Smooth muscle cell (in vitro differentiated cells): ENCODE results near the gene CAMK2B. TPM values are rescaled to one million over a fixed set of nuclear protein-coding genes. Genes with fewer than 3 reads are reported as not detected.

ENCODE experiments used
- DNase-seq: peaks from one replicate; lab custom pipeline; 2025; ENCODE audit not compliant: unreplicated experiment; lab: John Stamatoyannopoulos, UW
- H2AFZ ChIP-seq: fragments of 200-600 bp; sonication (generic); 2 replicates; pipeline ENCODE4 v1.6.0; 2016; ENCODE audit warnings: antibody characterized with exemption, low read depth, mild to moderate bottlenecking
- H3F3A ChIP-seq: fragments of 200-600 bp; sonication (generic); 2 replicates; pipeline ENCODE4 v1.6.0; 2017; ENCODE audit warnings: antibody characterized with exemption, low read depth
- H3K27ac ChIP-seq: fragments of 200-600 bp; sonication (generic); 2 replicates; pipeline ENCODE4 v1.5.1; 2016; ENCODE audit warnings: low read depth, mild to moderate bottlenecking
- H3K27me3 ChIP-seq: fragments of 200-600 bp; sonication (generic); 2 replicates; pipeline ENCODE4 v1.6.1; 2016; ENCODE audit warnings: low read depth, mild to moderate bottlenecking
- H3K36me3 ChIP-seq: fragments of 200-600 bp; sonication (generic); 2 replicates; pipeline ENCODE4 v1.5.1; 2016; ENCODE audit warnings: low read depth
- H3K4me1 ChIP-seq: fragments of 200-600 bp; sonication (generic); 2 replicates; pipeline ENCODE4 v1.5.1; 2016; ENCODE audit warnings: low read depth
- H3K4me2 ChIP-seq: fragments of 200-600 bp; sonication (generic); 2 replicates; pipeline ENCODE4 v1.6.0; 2016; ENCODE audit warnings: mild to moderate bottlenecking
- H3K4me3 ChIP-seq: fragments of 200-600 bp; sonication (generic); 2 replicates; pipeline ENCODE4 v1.5.1; 2016; ENCODE audit warnings: mild to moderate bottlenecking
- H3K79me2 ChIP-seq: fragments of 200-600 bp; sonication (generic); 2 replicates; pipeline ENCODE4 v1.6.0; 2016; ENCODE audit warnings: low read depth, mild to moderate bottlenecking
- H3K9ac ChIP-seq: fragments of 200-600 bp; sonication (generic); 2 replicates; pipeline ENCODE4 v1.6.0; 2016; ENCODE audit warnings: low read depth
- H3K9me3 ChIP-seq: fragments of 200-600 bp; sonication (generic); replicated peaks from 2 replicates; pipeline ENCODE4 v1.5.1; 2016; ENCODE audit warnings: low read depth
- H4K20me1 ChIP-seq: fragments of 200-600 bp; sonication (generic); 2 replicates; pipeline ENCODE4 v1.6.0; 2016; ENCODE audit warnings: low read depth
- WGBS: methylation state at CpG from one replicate; pipeline ENCODE4 v1.1.7; 2016; ENCODE audit warnings: low lambda C conversion rate; 5-methylcytosine and 5-hydroxymethylcytosine counted together
- polyA plus RNA-seq: library from polyadenylated mRNA; unstranded; fragments of >200 nt; fragmentation: Nextera tagmentation; extraction: Ambion mirVana; gene quantifications from 2 replicates; pipeline ENCODE4 v1.2.1, GENCODE V29; 2016
- total RNA-seq: library from RNA; depleted of rRNA; stranded (reverse); fragments of >200 nt; gene quantifications from 2 replicates; pipeline ENCODE4 v1.2.3, GENCODE V29; 2014
- TF ChIP-seq, protein P1 (sequence below): fragments of 200-600 bp; sonication (generic); IDR thresholded peaks from 2 replicates; pipeline ENCODE4 v1.5.1; 2017; ENCODE audit warnings: borderline replicate concordance, mild to moderate bottlenecking, antibody characterized with exemption; ENCODE audit not compliant: insufficient read depth, poor library complexity, severe bottlenecking

The CAMK2B gene
- total and polyA plus RNA-seq, 2 experiments from 2014 or later: not detected

DNA sequence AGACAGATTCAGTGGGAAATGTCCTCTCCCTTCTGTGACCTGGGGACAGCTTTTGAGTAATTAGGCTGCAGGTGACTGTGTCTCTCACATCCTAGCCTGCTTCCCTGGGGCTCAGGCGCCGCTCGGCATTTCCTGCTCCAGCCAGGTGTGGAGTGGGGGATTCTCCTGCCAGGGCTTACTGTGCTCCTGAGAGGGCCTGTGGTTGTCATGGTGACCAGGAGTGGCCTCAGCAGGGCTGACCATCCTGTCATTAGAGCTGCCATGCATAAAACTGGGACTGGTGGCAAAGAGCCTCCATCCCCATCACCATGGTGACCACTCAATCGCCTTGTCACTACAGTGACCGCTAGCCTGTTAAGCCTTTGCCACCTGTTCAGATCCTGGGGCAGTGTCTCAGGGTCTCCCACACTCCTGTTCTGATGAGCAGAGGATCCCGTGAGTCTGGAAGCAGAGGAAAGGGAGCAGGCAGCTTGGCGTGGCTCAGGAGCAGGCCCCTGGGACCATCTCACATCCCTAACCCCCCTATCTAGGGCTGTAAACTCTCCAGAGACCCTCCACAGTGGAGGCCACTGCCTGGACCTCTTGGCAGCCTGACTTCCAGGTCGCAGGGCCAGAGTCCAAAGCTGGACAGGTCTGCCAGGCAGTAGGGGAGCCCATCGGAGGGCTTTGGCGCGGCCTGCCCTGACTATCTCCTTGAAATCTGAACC lies 136.0 kb downstream of the CAMK2B start, which contains the start of gene GCK:
Gene GCK (minus strand): TSS at position 154 of the 707 bp plus-strand sequence. CDS start 486 bp downstream, outside the sequence.
- Histone ChIP-seq H3K4me3 (no peak within 1 kb of the TSS), H3K9ac (no peak within 1 kb of the TSS), H3K9me3 (no peaks in the 10 kb centered on the region), H3K4me2 (no peak within 1 kb of the TSS), H3K79me2 (no peaks in the 10 kb centered on the region), H3K4me1 (peaks cover 10% of the 10 kb centered on the region), H4K20me1 (no peaks in the 10 kb centered on the region), H3F3A (no peaks in the 10 kb centered on the region), H2AFZ (no peak within 1 kb of the TSS), H3K27me3 (no peaks in the 10 kb centered on the region), H3K27ac (no peak within 1 kb of the TSS), H3K36me3 (no peaks in the 10 kb centered on the region)
- 91% methylated on average over 11 of the region's 11 CpGs for WGBS
- no peak for DNase-seq
- TF ChIP-seq, protein P1, sequence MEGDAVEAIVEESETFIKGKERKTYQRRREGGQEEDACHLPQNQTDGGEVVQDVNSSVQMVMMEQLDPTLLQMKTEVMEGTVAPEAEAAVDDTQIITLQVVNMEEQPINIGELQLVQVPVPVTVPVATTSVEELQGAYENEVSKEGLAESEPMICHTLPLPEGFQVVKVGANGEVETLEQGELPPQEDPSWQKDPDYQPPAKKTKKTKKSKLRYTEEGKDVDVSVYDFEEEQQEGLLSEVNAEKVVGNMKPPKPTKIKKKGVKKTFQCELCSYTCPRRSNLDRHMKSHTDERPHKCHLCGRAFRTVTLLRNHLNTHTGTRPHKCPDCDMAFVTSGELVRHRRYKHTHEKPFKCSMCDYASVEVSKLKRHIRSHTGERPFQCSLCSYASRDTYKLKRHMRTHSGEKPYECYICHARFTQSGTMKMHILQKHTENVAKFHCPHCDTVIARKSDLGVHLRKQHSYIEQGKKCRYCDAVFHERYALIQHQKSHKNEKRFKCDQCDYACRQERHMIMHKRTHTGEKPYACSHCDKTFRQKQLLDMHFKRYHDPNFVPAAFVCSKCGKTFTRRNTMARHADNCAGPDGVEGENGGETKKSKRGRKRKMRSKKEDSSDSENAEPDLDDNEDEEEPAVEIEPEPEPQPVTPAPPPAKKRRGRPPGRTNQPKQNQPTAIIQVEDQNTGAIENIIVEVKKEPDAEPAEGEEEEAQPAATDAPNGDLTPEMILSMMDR: no peak

DNA sequence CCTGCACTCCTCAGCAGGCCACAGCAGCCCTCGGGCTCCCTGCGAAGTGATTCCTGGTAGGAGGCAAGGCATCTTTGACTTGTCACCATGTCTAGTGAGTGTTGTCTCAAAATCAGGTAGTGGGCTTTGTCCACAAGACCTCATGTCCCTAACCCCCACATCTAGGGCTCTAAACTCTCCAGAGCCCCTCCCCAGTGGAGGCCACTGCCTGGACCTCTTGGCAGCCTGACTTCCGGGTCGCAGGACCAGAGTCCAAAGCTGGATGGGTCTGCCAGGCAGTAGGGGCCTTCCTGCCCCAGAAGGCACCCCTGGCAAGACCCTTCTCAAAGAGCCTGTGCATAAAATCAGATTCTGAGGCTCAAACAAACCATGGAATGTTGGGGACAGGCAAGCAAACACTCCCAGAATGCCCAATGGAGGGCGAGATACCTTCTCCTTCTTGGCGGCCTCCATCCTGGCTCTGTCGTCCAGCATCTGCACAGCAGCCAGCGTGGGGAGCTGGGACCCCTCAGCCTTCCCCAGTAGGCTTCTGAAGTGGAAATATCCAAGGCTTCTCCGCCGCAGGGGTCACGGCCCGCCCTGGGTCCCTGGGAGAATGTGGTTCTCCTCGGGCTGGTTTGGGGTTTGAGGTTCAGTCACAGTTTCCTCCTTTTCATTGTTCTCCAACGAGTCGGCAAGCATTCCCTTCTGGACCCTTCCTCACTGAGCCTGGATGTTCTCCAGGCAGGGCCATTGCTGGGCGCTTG lies 136.7 kb downstream of the CAMK2B start:
- Histone ChIP-seq H3K79me2 (no peaks in the 10 kb centered on the region), H3K9me3 (no peaks in the 10 kb centered on the region), H3K4me1 (peaks cover 14% of the 10 kb centered on the region), H4K20me1 (no peaks in the 10 kb centered on the region), H2AFZ (no peak overlapping the region), H3F3A (no peaks in the 10 kb centered on the region), H3K27ac (no peak overlapping the region), H3K9ac (no peak overlapping the region), H3K36me3 (no peaks in the 10 kb centered on the region), H3K4me2 (no peak overlapping the region), H3K27me3 (no peaks in the 10 kb centered on the region), H3K4me3 (no peak overlapping the region)
- DNase-seq: no peak
- TF ChIP-seq, protein P1: no peak
- WGBS: 90% methylated on average over 16 of the region's 16 CpGs

DNA sequence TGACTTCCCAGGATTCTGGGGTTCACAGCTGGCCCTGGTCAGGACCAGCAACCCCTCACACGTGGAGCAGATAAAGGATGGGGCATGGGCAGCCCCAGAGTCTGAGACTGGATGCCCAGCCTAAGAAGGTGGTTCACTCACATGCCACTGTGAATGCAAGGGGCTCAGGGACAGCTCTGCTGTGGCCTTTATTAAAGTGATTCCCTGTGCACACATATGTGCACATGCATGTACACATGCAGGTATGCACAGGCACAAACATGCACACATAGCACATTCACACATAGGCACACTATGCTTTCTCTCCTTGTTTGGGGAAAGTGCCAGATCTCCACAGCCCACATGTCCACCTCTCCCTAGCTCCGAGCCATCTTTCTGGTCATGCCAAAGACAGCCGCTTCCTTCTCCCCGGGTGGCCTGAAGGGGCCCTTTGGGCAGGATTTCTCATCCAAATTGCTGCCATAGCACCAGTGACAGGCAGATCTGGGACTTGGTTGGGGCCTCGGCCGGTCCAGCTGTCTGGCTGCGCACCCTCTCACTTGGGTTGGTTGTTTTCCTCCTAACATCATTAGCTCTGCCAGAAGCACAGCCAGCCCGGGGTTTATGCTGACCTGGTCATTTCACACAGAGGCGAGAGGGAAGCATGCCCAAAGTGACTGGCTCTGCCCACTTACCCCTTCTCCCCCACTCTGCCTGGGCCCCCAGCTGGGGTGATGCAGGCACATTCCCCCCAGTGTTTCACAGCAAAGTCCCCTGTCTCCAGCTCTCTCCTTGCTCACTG lies 137.6 kb downstream of the CAMK2B start:
- Histone ChIP-seq H3K4me2 (no peak overlapping the region), H3F3A (no peaks in the 10 kb centered on the region), H3K4me3 (no peak overlapping the region), H2AFZ (no peak overlapping the region), H3K9me3 (no peaks in the 10 kb centered on the region), H3K36me3 (no peaks in the 10 kb centered on the region), H3K9ac (no peak overlapping the region), H3K27me3 (no peaks in the 10 kb centered on the region), H3K79me2 (no peaks in the 10 kb centered on the region), H3K27ac (no peak overlapping the region), H4K20me1 (no peaks in the 10 kb centered on the region), H3K4me1 (peaks cover 14% of the 10 kb centered on the region)
- DNase-seq: no peak
- 93% methylated on average over 9 of the region's 9 CpGs for WGBS
- TF ChIP-seq, protein P1: no peak
